ENCODE measurements around the gene DCPS. TPM values are rescaled to one million over a fixed set of nuclear protein-coding genes. Genes with fewer than 3 reads are reported as not detected.

DCPS gene
- polyA plus RNA-seq, 1 of the 3 experiments (the other 2 are of a cell fraction) = 48.1 TPM

DNA sequence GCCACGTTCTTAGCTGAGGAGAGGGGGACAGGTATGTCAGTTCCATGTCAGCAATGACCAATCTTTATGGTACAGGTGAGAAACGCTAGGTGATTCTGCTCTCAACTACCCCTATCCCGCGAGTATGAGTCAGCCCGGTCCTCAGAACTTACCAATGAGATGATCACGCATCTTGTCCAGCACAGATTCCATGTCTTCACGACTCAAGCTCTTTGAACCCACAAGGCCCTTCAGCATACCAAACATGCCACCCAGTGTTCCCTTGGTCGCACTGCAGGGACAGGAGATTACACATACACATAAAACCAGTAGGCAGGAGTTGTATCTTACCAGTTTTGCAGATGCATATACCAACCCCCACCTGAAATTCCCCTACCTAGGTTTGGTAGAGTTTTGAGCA lies 38.0 kb upstream of the DCPS start:
- H3K9me2 ChIP-seq = no peaks in the 10 kb centered on the region
- H4K20me1 ChIP-seq (ENCODE audit: insufficient read depth) = no peaks in the 10 kb centered on the region
- H3K4me1 ChIP-seq (ENCODE audit: control insufficient read depth in 1 of 2, insufficient read depth in 2 of 2, low read depth in 1 of 2, low read length in 1 of 2) = peaks cover 9 to 12% of the 10 kb centered on the region in 2 experiments
- no peak overlapping the region for H3K9ac ChIP-seq
- ChIA-PET POLR2A (no interaction called here), CTCF (no interaction called here)
- no peaks in the 10 kb centered on the region for H3K27me3 ChIP-seq (ENCODE audit: insufficient read depth)
- no peak overlapping the region for H3K4me2 ChIP-seq
- 91% methylated on average over 8 of the region's 8 CpGs for WGBS (ENCODE audit: low lambda C conversion rate)
- TF ChIP-seq EP300 (IDR thresholded peaks at IDR 0.05; ENCODE audit: borderline replicate concordance in 1 of 2, low read depth in 1 of 2, low read length in 1 of 2) (no peak), NFIC (IDR thresholded peaks at IDR 0.05; ENCODE audit: borderline replicate concordance) (no peak), MEF2A (IDR thresholded peaks at IDR 0.05; ENCODE audit: borderline replicate concordance, low read depth) (no peak)
- peaks cover 39% of the 10 kb centered on the region for H3K79me2 ChIP-seq (ENCODE audit: insufficient read depth)
- no peaks in the 10 kb centered on the region for H3K9me3 ChIP-seq
- no peak overlapping the region for H2AFZ ChIP-seq (ENCODE audit: low read depth)
- H3K27ac ChIP-seq (ENCODE audit: low read depth in 2 of 2, low read length in 1 of 2) = no peak overlapping the region
- H3K4me3 ChIP-seq (ENCODE audit: low read depth in 2 of 2, low read length in 1 of 2) = no peak overlapping the region
- no peak for DNase-seq
- peaks cover 17% of the 10 kb centered on the region for H3F3A ChIP-seq (replicated peaks; ENCODE audit: insufficient read depth)
- peaks cover 62 to 63% of the 10 kb centered on the region in 2 experiments for H3K36me3 ChIP-seq (replicated peaks in 1 of 2; ENCODE audit: control insufficient read depth in 1 of 2, insufficient read depth in 2 of 2, low read length in 1 of 2)

DNA sequence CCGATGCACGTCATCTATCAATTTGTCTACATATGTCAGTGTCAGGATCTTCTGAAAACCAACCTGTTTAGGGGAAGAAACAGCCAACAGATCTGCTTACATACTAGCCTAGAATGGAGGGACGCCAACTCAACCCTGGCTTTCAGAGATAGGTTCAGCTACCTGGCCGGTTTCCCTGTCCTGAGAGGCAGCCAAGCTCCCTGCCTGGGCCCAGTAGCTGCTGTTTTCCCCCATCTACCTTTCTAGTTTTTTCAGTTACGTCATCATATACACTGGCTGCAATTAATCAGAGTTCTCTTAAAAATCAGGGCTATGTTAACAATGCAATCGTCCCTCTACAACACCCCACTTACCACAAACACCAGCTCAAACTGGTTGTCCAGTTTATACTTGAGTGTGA lies 36.2 kb upstream of the DCPS start:
- whole genome bisulfite sequencing (ENCODE audit: low lambda C conversion rate) = 67% methylated on average over 6 of the region's 6 CpGs
- CTCF ChIA-PET = interaction anchor here (0.8 kb wide), 1 partner anchor 213 kb away, joined by 3 read pairs; no protein-coding TSS in a partner anchor

GRCh38 chr11:126268361-126268707 lies 35.5 kb upstream of the DCPS start:
- no peaks in the 10 kb centered on the region for H3F3A ChIP-seq (replicated peaks; ENCODE audit: insufficient read depth)
- peak overlapping the region; percentile 89 for H3K9ac ChIP-seq
- H3K4me1 ChIP-seq (ENCODE audit: control insufficient read depth in 1 of 2, insufficient read depth in 2 of 2, low read depth in 1 of 2, low read length in 1 of 2) = peaks cover 9 to 12% of the 10 kb centered on the region in 2 experiments
- ChIA-PET POLR2A (interaction anchor here (1.3 to 2.7 kb wide), 3 partner anchors 14 to 36 kb away, joined by 4 to 12 read pairs (median 6); partner anchors contain the start of genes DCPS and TIRAP), CTCF (no interaction called here)
- H3K79me2 ChIP-seq (ENCODE audit: insufficient read depth) = peaks cover 46% of the 10 kb centered on the region
- no peaks in the 10 kb centered on the region for H3K9me3 ChIP-seq
- peak overlapping the region; percentile 72 to 94 for H3K4me3 ChIP-seq (ENCODE audit: low read depth in 2 of 2, low read length in 1 of 2)
- WGBS (ENCODE audit: low lambda C conversion rate) = 2% methylated on average over 21 of the region's 23 CpGs
- H3K4me2 ChIP-seq = peak overlapping the region; percentile 99
- no peaks in the 10 kb centered on the region for H4K20me1 ChIP-seq (ENCODE audit: insufficient read depth)
- peak; percentile 75 for DNase-seq
- peak overlapping the region; percentile 77 for H2AFZ ChIP-seq (ENCODE audit: low read depth)
- no peaks in the 10 kb centered on the region for H3K27me3 ChIP-seq (ENCODE audit: insufficient read depth)
- H3K27ac ChIP-seq (ENCODE audit: low read depth in 2 of 2, low read length in 1 of 2) = peak overlapping the region; percentile 87 to 95
- H3K36me3 ChIP-seq (replicated peaks in 1 of 2; ENCODE audit: control insufficient read depth in 1 of 2, insufficient read depth in 2 of 2, low read length in 1 of 2) = peaks cover 46 to 53% of the 10 kb centered on the region in 2 experiments
- no peaks in the 10 kb centered on the region for H3K9me2 ChIP-seq
- TF ChIP-seq EP300 (IDR thresholded peaks at IDR 0.05; ENCODE audit: borderline replicate concordance in 1 of 2, low read depth in 1 of 2, low read length in 1 of 2) (no peak), ELF1 (IDR thresholded peaks at IDR 0.05) (no peak), TAF1 (IDR thresholded peaks at IDR 0.05; ENCODE audit: borderline replicate concordance, low read depth, low read length) (no peak), MEF2A (IDR thresholded peaks at IDR 0.05; ENCODE audit: borderline replicate concordance, low read depth) (no peak), CHD2 (IDR thresholded peaks at IDR 0.05; ENCODE audit: low read length, partially characterized antibody) (no peak), GABPA (IDR thresholded peaks at IDR 0.05; ENCODE audit: low read depth) (no peak), ZBTB33 (IDR thresholded peaks at IDR 0.05; ENCODE audit: borderline replicate concordance, low read depth) (no peak), SMC3 (IDR thresholded peaks at IDR 0.05; ENCODE audit: low read depth, low read length) (no peak), RAD21 (IDR thresholded peaks at IDR 0.05; ENCODE audit: low read length) (no peak), TCF12 (IDR thresholded peaks at IDR 0.05) (no peak), FOXJ3 (CRISPR knock-in tag; IDR thresholded peaks at IDR 0.05) (no peak)

More for the DNA sequence above, 36.2 kb upstream of the DCPS start:
- no peaks in the 10 kb centered on the region for H3K9me2 ChIP-seq
- H3K79me2 ChIP-seq (ENCODE audit: insufficient read depth) = peaks cover 46% of the 10 kb centered on the region
- peak overlapping the region; percentile 72 to 94 for H3K4me3 ChIP-seq (ENCODE audit: low read depth in 2 of 2, low read length in 1 of 2)
- H3K9me3 ChIP-seq = no peaks in the 10 kb centered on the region
- no peaks in the 10 kb centered on the region for H3K27me3 ChIP-seq (ENCODE audit: insufficient read depth)
- POLR2A ChIA-PET = interaction anchor here (0.6 to 2.7 kb wide), 2 partner anchors 14 to 52 kb away, joined by 3 to 12 read pairs; partner anchors contain the start of gene TIRAP
- no peak for TF ChIP-seq TEAD4 (IDR thresholded peaks at IDR 0.05; ENCODE audit: borderline replicate concordance, insufficient read depth)
- peak; percentile 17; the same call in 1 of the 2 replicates for TF ChIP-seq POLR2AphosphoS5 (IDR thresholded peaks at IDR 0.05; ENCODE audit: low read depth, low read length)
- TF ChIP-seq EZH2phosphoT487 (IDR thresholded peaks at IDR 0.05; ENCODE audit: borderline replicate concordance, low read depth) = no peak
- no peak for TF ChIP-seq IRF3 (IDR thresholded peaks at IDR 0.05; ENCODE audit: low read depth, low read length)
- DNase-seq = no peak
- H3K36me3 ChIP-seq (replicated peaks in 1 of 2; ENCODE audit: control insufficient read depth in 1 of 2, insufficient read depth in 2 of 2, low read length in 1 of 2) = peaks cover 50 to 53% of the 10 kb centered on the region in 2 experiments
- peak overlapping the region; percentile 87 to 95; a peak in 3 of 4 replicates for H3K27ac ChIP-seq (ENCODE audit: low read depth in 2 of 2, low read length in 1 of 2)
- no peak overlapping the region; the same call in 1 of the 2 replicates for H2AFZ ChIP-seq (ENCODE audit: low read depth)
- H3K9ac ChIP-seq = peak overlapping the region; percentile 89
- peaks cover 4% of the 10 kb centered on the region for H3F3A ChIP-seq (replicated peaks; ENCODE audit: insufficient read depth)
- H3K4me2 ChIP-seq = peak overlapping the region; percentile 99
- H3K4me1 ChIP-seq (ENCODE audit: control insufficient read depth in 1 of 2, insufficient read depth in 2 of 2, low read depth in 1 of 2, low read length in 1 of 2) = peaks cover 9 to 12% of the 10 kb centered on the region in 2 experiments
- H4K20me1 ChIP-seq (ENCODE audit: insufficient read depth) = no peaks in the 10 kb centered on the region

All from SK-N-SH (cell line).